Activated CD8-positive, alpha-beta memory T cell treated with anti-CD3 and anti-CD28 coated beads, Interleukin-2, amount 50 U/mL, for 24 hours (primary cell): ENCODE data around the gene ACTN3.
"Not testable (repeated sequence)": the region's sequence is repeated elsewhere in the genome, so short reads cannot be mapped to it uniquely, and the experiment has no call there.

ENCODE experiments used
- DNase-seq: peaks from one replicate; pipeline ENCODE4 v3.0.0-alpha.2; 2020; ENCODE audit errors: extremely low read depth

ACTN3 gene

DNA sequence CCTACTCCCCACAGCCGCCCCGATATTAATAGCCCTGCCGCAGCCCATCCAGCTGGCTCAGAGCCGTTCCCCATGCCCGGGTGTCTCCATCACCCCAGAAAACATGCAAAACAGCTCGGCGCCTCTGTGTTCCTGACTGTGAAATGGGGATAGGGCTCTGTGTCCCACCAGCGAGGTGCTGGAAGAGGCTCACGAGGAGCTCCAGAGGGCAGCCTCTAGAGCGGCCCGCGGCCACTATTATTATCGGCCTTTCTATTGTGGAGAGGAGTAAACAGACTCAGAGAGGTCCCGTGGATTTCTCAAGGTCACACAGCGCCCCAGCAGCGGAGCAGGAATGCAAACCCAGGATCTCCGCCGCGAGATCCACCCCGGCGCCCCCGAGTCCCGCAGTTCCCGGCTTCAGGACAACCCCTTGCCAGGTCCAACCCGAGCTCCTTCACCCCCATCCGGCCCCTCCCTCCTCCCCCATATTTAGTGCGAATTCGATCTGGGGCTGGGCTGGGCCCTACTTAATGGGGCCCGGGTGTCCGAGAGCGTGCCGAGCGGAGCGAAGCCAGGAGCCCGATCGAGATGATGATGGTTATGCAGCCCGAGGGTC lies at the start of gene ACTN3:
ACTN3 (plus strand) TSS at position 536 of the 598 bp plus-strand sequence; CDS start at position 571, 35 bp downstream.
- no peak for DNase-seq

DNA sequence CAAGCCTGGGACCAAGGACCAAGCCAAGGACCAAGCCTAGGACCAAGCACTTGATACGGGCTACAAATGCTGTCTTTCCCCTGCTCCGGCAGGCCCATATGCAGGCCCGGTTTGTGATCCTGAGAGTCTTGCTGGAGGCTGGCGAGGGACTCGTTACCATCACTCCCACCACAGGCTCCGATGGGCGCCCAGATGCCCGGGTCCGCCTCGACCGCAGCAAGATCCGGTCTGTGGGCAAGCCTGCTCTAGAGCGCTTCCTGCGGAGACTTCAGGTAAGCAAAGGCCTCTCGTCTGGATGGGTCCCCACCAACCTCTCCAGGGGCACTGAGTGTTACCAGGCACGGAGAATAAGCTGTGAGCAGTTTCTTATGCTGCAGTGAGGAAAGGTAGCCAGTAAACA lies 49.5 kb upstream of the ACTN3 start:
- no peak for DNase-seq

DNA sequence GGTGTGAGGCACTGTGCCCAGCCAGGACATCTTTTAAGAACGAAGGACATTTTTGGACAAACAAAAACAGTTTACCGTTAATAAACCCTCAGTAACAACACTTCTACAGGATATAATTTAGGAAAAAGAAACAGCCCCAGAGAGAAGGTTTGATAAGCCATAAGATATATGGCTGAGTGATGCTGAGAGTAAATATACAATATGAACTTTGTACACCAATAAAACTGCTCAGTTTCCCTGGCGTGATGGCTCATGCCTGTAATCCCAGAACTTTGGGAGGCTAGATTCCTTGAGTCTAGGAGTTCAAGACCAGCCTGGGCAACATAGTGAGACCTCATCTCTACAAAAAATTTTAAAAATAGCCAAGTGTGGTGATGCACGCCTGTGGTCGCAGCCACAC lies 48.2 kb upstream of the ACTN3 start:
- no peak for DNase-seq

GRCh38 chr11:66505276-66505816 lies 41.4 kb upstream of the ACTN3 start:
- no peak for DNase-seq

DNA sequence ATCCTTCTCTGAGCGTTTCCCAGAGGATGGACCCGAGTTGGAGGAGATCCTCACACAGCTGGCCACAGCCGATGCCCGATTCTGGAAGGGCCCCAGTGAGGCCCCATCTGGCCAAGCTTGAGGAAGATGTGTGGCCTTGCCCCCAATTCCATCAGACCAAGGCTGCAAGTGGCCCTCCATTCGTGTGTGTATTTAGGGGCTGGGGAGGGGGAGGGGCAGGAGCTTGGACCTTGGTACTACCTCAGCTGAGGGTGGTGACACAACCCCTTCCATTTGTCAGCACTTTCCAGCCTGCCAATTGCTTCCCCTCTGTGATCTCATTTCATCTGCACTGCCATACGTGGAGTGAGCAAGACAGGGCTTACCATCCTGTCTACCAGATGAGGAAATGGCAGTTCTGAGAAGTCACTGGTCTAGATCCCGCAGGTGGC lies 37.6 kb upstream of the ACTN3 start:
- no peak for DNase-seq

- peak; percentile 58 for DNase-seq
These were observed 36.3 kb upstream of the ACTN3 start, which contains the start of gene BBS1 for GRCh38 chr11:66510271-66510989. Gene BBS1, plus strand, starts transcription at chr11:66510635. Its CDS starts 25 bp downstream, at chr11:66510660.

- DNase-seq: no peak
These were observed 35.7 kb upstream of the ACTN3 start for GRCh38 chr11:66510990-66511339.

DNA sequence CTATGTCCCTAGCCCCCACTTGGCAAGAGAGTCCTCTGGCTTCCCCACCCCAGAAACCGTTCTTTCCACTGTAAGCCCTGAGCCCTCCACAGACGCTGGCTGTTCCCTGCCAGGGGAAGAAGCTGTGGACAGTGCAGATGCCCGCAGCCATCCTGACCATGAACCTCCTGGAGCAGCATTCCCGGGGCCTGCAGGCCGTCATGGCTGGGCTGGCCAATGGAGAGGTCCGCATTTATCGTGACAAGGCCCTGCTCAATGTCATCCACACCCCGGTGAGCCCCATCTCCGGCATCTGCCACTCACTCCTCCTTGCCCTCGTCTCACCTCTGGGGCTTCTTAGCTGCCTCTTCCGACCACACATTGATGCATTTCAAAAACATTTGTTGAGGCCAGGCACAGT lies 23.1 kb upstream of the ACTN3 start:
- DNase-seq: no peak

DNA sequence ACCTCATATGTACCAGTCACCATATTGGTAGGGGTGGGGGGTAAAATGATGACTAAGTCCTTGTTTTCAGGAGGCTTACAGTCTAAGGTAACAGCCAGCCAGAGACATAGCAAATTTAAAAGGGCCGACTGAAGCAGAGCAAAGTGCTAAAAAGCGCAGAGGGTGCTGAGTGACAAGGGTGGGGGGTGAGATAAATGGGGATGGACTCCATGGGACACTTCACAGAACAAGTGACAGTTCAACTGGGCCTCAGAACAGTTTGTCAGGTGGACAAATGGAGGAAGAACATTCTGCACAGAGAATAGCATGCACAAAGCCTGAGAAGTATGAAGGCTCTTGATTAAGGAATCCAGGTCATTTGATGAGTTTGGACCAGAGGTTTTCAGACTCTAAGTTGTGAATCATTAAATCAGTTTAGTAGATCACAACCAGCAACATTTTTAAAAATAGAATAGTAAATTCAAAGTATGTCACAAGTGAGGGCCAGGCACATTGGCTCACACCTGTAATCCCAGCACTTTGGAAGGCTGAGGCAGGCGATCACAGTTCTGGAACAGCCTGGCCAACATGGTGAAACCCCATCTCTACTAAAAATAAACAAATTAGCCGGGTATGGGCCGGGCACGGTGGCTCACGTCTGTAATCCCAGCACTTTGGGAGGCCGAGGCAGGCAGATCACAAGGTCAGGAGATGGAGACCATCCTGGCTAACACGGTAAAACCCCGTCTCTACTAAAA lies 22.2 kb upstream of the ACTN3 start:
- no peak for DNase-seq

DNA sequence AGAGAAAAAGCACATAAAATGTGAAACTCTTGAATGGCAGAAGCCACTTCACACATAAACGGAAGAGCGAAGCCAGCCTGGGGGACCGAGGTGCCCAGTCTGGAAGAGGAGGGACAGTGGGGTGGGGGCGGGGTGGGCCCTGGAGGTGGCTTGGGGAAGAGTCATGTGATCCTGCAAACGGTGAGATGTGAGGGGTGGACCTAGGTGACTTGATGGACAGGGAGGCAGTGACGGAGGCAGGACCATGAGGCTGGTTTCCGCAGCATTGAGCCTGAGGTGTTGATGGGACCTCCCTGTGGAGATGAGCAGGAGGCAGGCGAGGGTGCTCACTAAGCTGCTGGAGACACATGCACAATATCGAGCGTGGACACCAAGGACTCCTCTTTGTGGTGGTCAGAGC lies 17.6 kb upstream of the ACTN3 start:
- DNase-seq: no peak

GRCh38 chr11:66529655-66530054 lies 17.0 kb upstream of the ACTN3 start:
- no peak for DNase-seq

GRCh38 chr11:66530927-66531709 lies 15.6 kb upstream of the ACTN3 start:
- DNase-seq: no peak

GRCh38 chr11:66531841-66532240 lies 14.9 kb upstream of the ACTN3 start:
- DNase-seq: no peak

- no peak for DNase-seq
These were observed 13.9 kb upstream of the ACTN3 start for GRCh38 chr11:66532784-66533183.

GRCh38 chr11:66539170-66539869 lies 7.4 kb upstream of the ACTN3 start:
- no peak for DNase-seq

GRCh38 chr11:66539870-66540213 lies 6.9 kb upstream of the ACTN3 start:
- no peak for DNase-seq

- DNase-seq: not testable (repeated sequence)
These were observed 6.1 kb upstream of the ACTN3 start for GRCh38 chr11:66540598-66540997.

- DNase-seq: no peak
These were observed 4.8 kb upstream of the ACTN3 start for GRCh38 chr11:66541892-66542291.

DNA sequence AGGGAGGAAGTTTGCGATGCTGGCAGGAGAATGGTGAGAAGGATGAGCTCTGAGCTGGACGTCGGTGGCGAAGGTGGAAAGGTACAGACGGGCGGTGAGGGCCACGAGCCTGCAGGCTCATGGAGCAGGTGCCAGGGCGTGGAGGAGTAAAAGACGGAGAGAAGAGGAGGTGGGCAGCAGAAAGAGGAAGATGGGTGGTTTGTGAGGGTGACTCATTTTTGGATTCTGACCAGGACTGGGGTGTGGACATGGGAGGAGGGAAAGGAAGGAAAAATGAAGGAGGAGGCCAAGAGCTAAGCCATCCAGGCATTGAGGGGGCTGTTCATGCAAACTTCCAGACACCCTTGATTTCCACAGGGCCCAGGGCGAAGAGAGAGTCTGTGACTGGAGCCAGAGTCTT lies 4.3 kb upstream of the ACTN3 start:
- DNase-seq: no peak

DNA sequence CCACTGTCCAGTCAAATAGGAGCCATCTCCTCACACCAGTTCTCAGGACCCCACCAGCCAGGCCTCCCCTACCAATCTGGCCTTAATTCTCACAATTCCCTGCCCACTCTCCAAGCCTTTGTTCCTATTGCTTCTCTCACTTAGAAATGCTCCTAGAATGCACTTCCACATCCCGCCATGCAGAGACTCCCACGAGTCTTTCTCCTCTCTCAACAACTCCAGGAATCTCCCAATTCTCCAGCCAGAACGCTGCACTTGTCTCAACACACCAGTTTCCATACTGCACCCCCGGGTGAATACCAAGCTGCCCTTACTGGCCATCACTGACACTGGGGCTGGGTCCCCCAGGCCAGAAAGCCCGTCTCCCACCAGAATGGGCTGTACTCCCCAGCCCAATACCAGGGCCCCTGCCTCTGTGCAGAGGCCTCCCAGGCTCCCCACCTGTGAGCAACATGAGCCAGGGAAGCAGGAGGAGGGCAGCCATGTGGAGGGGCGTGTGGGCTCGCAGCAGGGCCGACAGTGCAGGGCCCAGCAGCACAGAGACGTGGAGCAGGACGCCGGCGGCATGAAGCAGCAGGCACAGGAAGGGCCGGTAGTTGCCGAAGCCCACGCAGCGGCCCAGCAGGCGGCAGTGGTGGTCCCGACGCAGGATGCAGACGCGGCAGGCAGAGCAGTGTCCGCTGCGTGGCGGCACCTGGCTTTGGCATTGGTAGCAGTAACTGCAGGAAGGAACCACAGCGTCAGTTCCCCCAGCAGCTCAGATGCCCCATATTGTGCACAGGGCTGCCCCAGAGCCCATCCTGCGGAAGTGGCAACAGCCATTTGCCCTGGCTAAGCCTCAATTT lies 3.2 kb upstream of the ACTN3 start:
- peak; percentile 20 for DNase-seq
